ENCODE measurements around the gene CRHR2. TPM values are rescaled to one million over a fixed set of nuclear protein-coding genes. Genes with fewer than 3 reads are reported as not detected.

CRHR2 gene
- total RNA-seq, 1 experiment from 2014 or later, result 0.22 TPM

DNA sequence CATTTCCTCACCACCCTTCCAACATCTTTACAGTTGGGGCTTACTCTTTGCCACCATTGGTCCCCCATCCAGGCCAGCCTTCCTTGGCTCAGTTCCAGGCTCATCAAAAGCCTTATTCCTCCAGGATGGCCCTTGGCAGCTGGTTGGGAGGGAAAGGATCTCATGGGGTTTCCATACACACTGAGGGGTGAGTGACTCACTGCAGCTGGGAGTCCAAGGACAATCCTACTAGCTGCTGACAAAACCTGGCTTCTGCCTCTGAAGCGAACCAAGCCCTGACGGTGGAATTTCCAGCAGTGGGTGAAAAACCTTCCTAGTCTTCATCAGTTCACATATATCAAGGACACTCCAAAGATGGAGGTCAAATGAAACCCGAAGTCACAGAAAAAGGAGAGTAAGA, 22.9 kb downstream of the CRHR2 start:
- CTCF ChIA-PET, result no interaction called here
- Mint-ChIP-seq H3K27me3 (ENCODE audit: low read depth) (no peaks in the 10 kb centered on the region), H3K9me3 (no peaks in the 10 kb centered on the region), H3K36me3 (no peaks in the 10 kb centered on the region), H3K4me3 (no peak overlapping the region), H3K27ac (no peak overlapping the region), H3K4me1 (no peaks in the 10 kb centered on the region)
- ATAC-seq (no peak), DNase-seq (ENCODE audit: low spot score) (no peak)
- TF ChIP-seq ATF1 (CRISPR knock-in tag; IDR thresholded peaks at IDR 0.05), result no peak
- TF ChIP-seq, protein P1, sequence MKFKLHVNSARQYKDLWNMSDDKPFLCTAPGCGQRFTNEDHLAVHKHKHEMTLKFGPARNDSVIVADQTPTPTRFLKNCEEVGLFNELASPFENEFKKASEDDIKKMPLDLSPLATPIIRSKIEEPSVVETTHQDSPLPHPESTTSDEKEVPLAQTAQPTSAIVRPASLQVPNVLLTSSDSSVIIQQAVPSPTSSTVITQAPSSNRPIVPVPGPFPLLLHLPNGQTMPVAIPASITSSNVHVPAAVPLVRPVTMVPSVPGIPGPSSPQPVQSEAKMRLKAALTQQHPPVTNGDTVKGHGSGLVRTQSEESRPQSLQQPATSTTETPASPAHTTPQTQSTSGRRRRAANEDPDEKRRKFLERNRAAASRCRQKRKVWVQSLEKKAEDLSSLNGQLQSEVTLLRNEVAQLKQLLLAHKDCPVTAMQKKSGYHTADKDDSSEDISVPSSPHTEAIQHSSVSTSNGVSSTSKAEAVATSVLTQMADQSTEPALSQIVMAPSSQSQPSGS (CRISPR knock-in tag; IDR thresholded peaks at IDR 0.05; ENCODE audit: borderline replicate concordance, low read depth), result no peak
- POLR2A ChIA-PET, result no interaction called here

DNA sequence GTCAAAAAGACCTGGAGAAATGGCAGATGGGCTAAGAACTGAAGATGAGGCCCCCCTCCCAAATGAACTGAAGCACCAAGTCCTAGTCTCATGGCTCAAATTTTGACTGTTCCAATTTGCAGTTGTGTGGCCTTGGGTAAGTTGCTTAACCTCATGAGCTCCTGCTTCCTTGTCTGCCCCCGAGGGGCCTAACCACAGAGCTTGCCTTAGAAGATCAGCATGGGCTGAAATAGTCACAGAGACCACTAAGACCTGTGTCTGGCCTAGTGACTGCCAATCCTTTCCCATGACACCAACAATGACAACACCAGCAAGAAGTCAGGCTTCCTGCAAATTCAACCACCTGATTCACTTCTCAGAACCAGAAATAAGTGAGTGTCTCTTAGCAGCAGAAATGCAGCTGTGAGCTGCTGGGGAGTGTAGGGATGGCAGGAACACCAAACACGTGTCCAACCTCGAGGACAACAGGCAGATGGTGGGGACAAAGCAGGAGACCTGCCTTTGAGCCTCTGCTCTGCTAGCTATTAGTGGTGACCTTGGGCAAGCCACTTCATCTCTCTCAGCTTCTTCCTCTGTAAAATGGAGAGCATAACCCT, 23.7 kb downstream of the CRHR2 start:
- ATAC-seq (no peak), DNase-seq (ENCODE audit: low spot score) (no peak)
- Mint-ChIP-seq H3K36me3 (no peaks in the 10 kb centered on the region), H3K4me3 (no peak overlapping the region), H3K27ac (no peak overlapping the region), H3K4me1 (no peaks in the 10 kb centered on the region), H3K9me3 (no peaks in the 10 kb centered on the region), H3K27me3 (ENCODE audit: low read depth) (no peaks in the 10 kb centered on the region)
- ChIA-PET CTCF (interaction anchor here (1.0 kb wide), 1 partner anchor 132 kb away, joined by 3 read pairs; no protein-coding TSS in a partner anchor), POLR2A (no interaction called here)
- TF ChIP-seq JUN (CRISPR knock-in tag; IDR thresholded peaks at IDR 0.05) (no peak), GTF2I (CRISPR knock-in tag; conservative IDR thresholded peaks at IDR 0.05) (no peak), NR1H2 (CRISPR knock-in tag; IDR thresholded peaks at IDR 0.05) (no peak), ZNF263 (CRISPR knock-in tag; IDR thresholded peaks at IDR 0.05; ENCODE audit: low read depth) (no peak), ZNF121 (CRISPR knock-in tag; IDR thresholded peaks at IDR 0.05) (no peak), FOXP1 (CRISPR knock-in tag; IDR thresholded peaks at IDR 0.05; ENCODE audit: borderline replicate concordance) (no peak), EMX1 (CRISPR knock-in tag; IDR thresholded peaks at IDR 0.05) (no peak), SP1 (CRISPR knock-in tag; conservative IDR thresholded peaks at IDR 0.05) (no peak)
- TF ChIP-seq, protein P2, sequence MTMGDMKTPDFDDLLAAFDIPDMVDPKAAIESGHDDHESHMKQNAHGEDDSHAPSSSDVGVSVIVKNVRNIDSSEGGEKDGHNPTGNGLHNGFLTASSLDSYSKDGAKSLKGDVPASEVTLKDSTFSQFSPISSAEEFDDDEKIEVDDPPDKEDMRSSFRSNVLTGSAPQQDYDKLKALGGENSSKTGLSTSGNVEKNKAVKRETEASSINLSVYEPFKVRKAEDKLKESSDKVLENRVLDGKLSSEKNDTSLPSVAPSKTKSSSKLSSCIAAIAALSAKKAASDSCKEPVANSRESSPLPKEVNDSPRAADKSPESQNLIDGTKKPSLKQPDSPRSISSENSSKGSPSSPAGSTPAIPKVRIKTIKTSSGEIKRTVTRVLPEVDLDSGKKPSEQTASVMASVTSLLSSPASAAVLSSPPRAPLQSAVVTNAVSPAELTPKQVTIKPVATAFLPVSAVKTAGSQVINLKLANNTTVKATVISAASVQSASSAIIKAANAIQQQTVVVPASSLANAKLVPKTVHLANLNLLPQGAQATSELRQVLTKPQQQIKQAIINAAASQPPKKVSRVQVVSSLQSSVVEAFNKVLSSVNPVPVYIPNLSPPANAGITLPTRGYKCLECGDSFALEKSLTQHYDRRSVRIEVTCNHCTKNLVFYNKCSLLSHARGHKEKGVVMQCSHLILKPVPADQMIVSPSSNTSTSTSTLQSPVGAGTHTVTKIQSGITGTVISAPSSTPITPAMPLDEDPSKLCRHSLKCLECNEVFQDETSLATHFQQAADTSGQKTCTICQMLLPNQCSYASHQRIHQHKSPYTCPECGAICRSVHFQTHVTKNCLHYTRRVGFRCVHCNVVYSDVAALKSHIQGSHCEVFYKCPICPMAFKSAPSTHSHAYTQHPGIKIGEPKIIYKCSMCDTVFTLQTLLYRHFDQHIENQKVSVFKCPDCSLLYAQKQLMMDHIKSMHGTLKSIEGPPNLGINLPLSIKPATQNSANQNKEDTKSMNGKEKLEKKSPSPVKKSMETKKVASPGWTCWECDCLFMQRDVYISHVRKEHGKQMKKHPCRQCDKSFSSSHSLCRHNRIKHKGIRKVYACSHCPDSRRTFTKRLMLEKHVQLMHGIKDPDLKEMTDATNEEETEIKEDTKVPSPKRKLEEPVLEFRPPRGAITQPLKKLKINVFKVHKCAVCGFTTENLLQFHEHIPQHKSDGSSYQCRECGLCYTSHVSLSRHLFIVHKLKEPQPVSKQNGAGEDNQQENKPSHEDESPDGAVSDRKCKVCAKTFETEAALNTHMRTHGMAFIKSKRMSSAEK (CRISPR knock-in tag; IDR thresholded peaks at IDR 0.05; ENCODE audit: borderline replicate concordance), result no peak
- TF ChIP-seq, protein P3, sequence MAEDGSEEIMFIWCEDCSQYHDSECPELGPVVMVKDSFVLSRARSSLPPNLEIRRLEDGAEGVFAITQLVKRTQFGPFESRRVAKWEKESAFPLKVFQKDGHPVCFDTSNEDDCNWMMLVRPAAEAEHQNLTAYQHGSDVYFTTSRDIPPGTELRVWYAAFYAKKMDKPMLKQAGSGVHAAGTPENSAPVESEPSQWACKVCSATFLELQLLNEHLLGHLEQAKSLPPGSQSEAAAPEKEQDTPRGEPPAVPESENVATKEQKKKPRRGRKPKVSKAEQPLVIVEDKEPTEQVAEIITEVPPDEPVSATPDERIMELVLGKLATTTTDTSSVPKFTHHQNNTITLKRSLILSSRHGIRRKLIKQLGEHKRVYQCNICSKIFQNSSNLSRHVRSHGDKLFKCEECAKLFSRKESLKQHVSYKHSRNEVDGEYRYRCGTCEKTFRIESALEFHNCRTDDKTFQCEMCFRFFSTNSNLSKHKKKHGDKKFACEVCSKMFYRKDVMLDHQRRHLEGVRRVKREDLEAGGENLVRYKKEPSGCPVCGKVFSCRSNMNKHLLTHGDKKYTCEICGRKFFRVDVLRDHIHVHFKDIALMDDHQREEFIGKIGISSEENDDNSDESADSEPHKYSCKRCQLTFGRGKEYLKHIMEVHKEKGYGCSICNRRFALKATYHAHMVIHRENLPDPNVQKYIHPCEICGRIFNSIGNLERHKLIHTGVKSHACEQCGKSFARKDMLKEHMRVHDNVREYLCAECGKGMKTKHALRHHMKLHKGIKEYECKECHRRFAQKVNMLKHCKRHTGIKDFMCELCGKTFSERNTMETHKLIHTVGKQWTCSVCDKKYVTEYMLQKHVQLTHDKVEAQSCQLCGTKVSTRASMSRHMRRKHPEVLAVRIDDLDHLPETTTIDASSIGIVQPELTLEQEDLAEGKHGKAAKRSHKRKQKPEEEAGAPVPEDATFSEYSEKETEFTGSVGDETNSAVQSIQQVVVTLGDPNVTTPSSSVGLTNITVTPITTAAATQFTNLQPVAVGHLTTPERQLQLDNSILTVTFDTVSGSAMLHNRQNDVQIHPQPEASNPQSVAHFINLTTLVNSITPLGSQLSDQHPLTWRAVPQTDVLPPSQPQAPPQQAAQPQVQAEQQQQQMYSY (CRISPR knock-in tag; IDR thresholded peaks at IDR 0.05), result no peak
- TF ChIP-seq, protein P4, sequence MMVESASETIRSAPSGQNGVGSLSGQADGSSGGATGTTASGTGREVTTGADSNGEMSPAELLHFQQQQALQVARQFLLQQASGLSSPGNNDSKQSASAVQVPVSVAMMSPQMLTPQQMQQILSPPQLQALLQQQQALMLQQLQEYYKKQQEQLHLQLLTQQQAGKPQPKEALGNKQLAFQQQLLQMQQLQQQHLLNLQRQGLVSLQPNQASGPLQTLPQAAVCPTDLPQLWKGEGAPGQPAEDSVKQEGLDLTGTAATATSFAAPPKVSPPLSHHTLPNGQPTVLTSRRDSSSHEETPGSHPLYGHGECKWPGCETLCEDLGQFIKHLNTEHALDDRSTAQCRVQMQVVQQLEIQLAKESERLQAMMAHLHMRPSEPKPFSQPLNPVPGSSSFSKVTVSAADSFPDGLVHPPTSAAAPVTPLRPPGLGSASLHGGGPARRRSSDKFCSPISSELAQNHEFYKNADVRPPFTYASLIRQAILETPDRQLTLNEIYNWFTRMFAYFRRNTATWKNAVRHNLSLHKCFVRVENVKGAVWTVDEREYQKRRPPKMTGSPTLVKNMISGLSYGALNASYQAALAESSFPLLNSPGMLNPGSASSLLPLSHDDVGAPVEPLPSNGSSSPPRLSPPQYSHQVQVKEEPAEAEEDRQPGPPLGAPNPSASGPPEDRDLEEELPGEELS (CRISPR knock-in tag; IDR thresholded peaks at IDR 0.05), result no peak
- TF ChIP-seq, protein P5, sequence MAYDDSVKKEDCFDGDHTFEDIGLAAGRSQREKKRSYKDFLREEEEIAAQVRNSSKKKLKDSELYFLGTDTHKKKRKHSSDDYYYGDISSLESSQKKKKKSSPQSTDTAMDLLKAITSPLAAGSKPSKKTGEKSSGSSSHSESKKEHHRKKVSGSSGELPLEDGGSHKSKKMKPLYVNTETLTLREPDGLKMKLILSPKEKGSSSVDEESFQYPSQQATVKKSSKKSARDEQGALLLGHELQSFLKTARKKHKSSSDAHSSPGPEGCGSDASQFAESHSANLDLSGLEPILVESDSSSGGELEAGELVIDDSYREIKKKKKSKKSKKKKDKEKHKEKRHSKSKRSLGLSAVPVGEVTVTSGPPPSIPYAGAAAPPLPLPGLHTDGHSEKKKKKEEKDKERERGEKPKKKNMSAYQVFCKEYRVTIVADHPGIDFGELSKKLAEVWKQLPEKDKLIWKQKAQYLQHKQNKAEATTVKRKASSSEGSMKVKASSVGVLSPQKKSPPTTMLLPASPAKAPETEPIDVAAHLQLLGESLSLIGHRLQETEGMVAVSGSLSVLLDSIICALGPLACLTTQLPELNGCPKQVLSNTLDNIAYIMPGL (CRISPR knock-in tag; IDR thresholded peaks at IDR 0.05), result no peak
- TF ChIP-seq, protein P6, sequence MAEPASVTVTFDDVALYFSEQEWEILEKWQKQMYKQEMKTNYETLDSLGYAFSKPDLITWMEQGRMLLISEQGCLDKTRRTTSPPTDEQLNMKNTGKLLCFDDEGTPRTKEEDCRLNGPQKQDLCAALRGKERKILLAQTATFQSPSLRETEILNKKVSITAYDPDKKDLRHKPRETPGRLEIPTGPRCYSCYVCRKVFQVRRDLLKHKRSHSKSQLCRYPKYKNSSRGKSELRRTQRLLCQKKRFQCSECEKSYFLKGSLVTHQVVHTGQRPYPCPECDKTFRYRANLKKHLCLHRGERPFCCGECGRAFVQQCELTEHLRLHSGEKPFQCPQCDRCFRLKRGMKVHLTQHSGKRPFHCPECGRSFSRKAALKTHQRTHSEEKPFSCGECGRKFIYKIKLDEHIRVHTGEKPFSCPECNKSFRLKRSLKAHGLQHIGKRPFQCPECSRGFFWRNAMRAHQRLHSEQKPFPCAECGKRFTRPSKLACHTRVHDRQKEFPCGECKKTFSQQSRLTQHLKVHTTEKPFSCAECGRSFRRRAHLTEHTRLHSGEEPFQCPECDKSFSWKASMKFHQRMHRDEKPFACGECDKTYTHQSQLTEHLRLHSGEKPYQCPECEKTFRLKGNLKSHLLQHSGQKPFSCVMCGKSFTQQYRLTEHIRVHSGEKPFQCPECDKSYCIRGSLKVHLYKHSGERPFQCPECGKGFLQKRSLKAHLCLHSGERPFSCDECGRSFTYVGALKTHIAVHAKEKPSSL (CRISPR knock-in tag; conservative IDR thresholded peaks at IDR 0.05), result no peak
- TF ChIP-seq, protein P7, sequence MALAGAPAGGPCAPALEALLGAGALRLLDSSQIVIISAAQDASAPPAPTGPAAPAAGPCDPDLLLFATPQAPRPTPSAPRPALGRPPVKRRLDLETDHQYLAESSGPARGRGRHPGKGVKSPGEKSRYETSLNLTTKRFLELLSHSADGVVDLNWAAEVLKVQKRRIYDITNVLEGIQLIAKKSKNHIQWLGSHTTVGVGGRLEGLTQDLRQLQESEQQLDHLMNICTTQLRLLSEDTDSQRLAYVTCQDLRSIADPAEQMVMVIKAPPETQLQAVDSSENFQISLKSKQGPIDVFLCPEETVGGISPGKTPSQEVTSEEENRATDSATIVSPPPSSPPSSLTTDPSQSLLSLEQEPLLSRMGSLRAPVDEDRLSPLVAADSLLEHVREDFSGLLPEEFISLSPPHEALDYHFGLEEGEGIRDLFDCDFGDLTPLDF (CRISPR knock-in tag; IDR thresholded peaks at IDR 0.05), result no peak
